SK-N-SH treated with all-trans-retinoic acid at 6 μM for 48 hours (cell line): ENCODE data around the gene CLIP1.

Experiments used
- ARNTL ChIP-seq: fragments of 450-650 bp; formaldehyde crosslinking; IDR thresholded peaks from 2 replicates; pipeline ENCODE4 v1.5.0; 2020; ENCODE audit warnings: low read depth, mild to moderate bottlenecking, moderate library complexity, borderline replicate concordance
- BACH2 ChIP-seq: fragments of 250-450 bp; sonication (Bioruptor Pico); IDR thresholded peaks from 2 replicates; pipeline ENCODE4 v1.9.0; 2021; ENCODE audit warnings: mild to moderate bottlenecking, borderline replicate concordance
- CSDC2 ChIP-seq: fragments of 250-450 bp; sonication (Bioruptor Pico); IDR thresholded peaks from 2 replicates; pipeline ENCODE4 v1.5.0; 2020; ENCODE audit warnings: mild to moderate bottlenecking, moderate library complexity
- CSRNP3 ChIP-seq: fragments of 250-450 bp; sonication (Bioruptor Pico); IDR thresholded peaks from 2 replicates; pipeline ENCODE4 v1.5.1; 2021; ENCODE audit warnings: mild to moderate bottlenecking, moderate library complexity
- ESRRG ChIP-seq: fragments of 250-450 bp; sonication (Bioruptor Pico); IDR thresholded peaks from 2 replicates; pipeline ENCODE4 v1.6.1; 2021; ENCODE audit warnings: mild to moderate bottlenecking
- ISL1 ChIP-seq: fragments of 250-450 bp; sonication (Bioruptor Pico); IDR thresholded peaks from 2 replicates; pipeline ENCODE4 v2.1.2; 2022; ENCODE audit warnings: mild to moderate bottlenecking, moderate library complexity
- OSR1 ChIP-seq: fragments of 250-450 bp; sonication (Bioruptor Pico); IDR thresholded peaks from 2 replicates; pipeline ENCODE4 v1.8.0; 2022; ENCODE audit warnings: moderate library complexity, mild to moderate bottlenecking, inconsistent platforms
- PATZ1 ChIP-seq: fragments of 250-450 bp; sonication (Bioruptor Pico); IDR thresholded peaks from 2 replicates; pipeline ENCODE4 v1.8.0; 2020; ENCODE audit warnings: mild to moderate bottlenecking, moderate library complexity, borderline replicate concordance
- TSHZ2 ChIP-seq: fragments of 250-450 bp; sonication (Bioruptor Pico); IDR thresholded peaks from 2 replicates; pipeline ENCODE4 v1.5.0; 2020; ENCODE audit warnings: mild to moderate bottlenecking, moderate library complexity
- ZC3H10 ChIP-seq: fragments of 250-450 bp; sonication (Bioruptor Pico); IDR thresholded peaks from 2 replicates; pipeline ENCODE4 v1.5.1; 2021; ENCODE audit warnings: mild to moderate bottlenecking, moderate library complexity
- ZFP3 ChIP-seq: fragments of 250-450 bp; sonication (Bioruptor Pico); IDR thresholded peaks from 2 replicates; pipeline ENCODE4 v1.5.0; 2020; ENCODE audit warnings: mild to moderate bottlenecking, moderate library complexity

GRCh38 chr12:122407208-122407607 lies 15.3 kb downstream of the CLIP1 start:
- TF ChIP-seq CSDC2 (CRISPR knock-in tag) (no peak), BACH2 (CRISPR knock-in tag) (no peak), OSR1 (no peak), TSHZ2 (no peak), ISL1 (CRISPR knock-in tag) (no peak), ZC3H10 (CRISPR knock-in tag) (no peak), CSRNP3 (no peak), PATZ1 (CRISPR knock-in tag) (no peak), ZFP3 (CRISPR knock-in tag) (no peak), ARNTL (CRISPR knock-in tag) (no peak), ESRRG (CRISPR knock-in tag) (no peak)
